ENCODE results near the gene SPSB4.

Gene SPSB4

GRCh38 chr3:141067206-141067974, 16.2 kb downstream of the SPSB4 start:
- Histone ChIP-seq H3K9me3 (no peaks in the 10 kb centered on the region), H3K4me3 (ENCODE audit: low read depth in 1 of 2, low read length in 1 of 2) (no peak overlapping the region), H3K27ac (no peak overlapping the region), H3K4me1 (ENCODE audit: control insufficient read depth in 1 of 2, insufficient read depth in 1 of 2, low read depth in 1 of 2, low read length in 1 of 2) (no peaks in the 10 kb centered on the region), H3K27me3 (no peaks in the 10 kb centered on the region), H3K36me3 (no peaks in the 10 kb centered on the region)
- no peak for TF ChIP-seq CTCF (IDR thresholded peaks at IDR 0.05)

- Histone ChIP-seq H3K27ac (no peak overlapping the region), H3K9me3 (no peaks in the 10 kb centered on the region), H3K27me3 (no peaks in the 10 kb centered on the region), H3K36me3 (no peaks in the 10 kb centered on the region), H3K4me1 (ENCODE audit: control insufficient read depth in 1 of 2, insufficient read depth in 1 of 2, low read depth in 1 of 2, low read length in 1 of 2) (no peaks in the 10 kb centered on the region), H3K4me3 (ENCODE audit: low read depth in 1 of 2, low read length in 1 of 2) (no peak overlapping the region)
- no peak for TF ChIP-seq CTCF (IDR thresholded peaks at IDR 0.05)
These were observed 19.1 kb downstream of the SPSB4 start for GRCh38 chr3:141070229-141070628.

- Histone ChIP-seq H3K36me3 (no peaks in the 10 kb centered on the region), H3K4me1 (ENCODE audit: control insufficient read depth in 1 of 2, insufficient read depth in 1 of 2, low read depth in 1 of 2, low read length in 1 of 2) (no peaks in the 10 kb centered on the region), H3K27me3 (no peaks in the 10 kb centered on the region), H3K4me3 (ENCODE audit: low read depth in 1 of 2, low read length in 1 of 2) (no peak overlapping the region), H3K27ac (no peak overlapping the region), H3K9me3 (no peaks in the 10 kb centered on the region)
- TF ChIP-seq CTCF (IDR thresholded peaks at IDR 0.05), result no peak
These were observed 19.7 kb downstream of the SPSB4 start for GRCh38 chr3:141070727-141071357.

GRCh38 chr3:141071681-141072260, 20.6 kb downstream of the SPSB4 start:
- Histone ChIP-seq H3K9me3 (no peaks in the 10 kb centered on the region), H3K36me3 (no peaks in the 10 kb centered on the region), H3K27ac (no peak overlapping the region), H3K4me1 (ENCODE audit: control insufficient read depth in 1 of 2, insufficient read depth in 1 of 2, low read depth in 1 of 2, low read length in 1 of 2) (peaks cover 0 to 8% of the 10 kb centered on the region in 2 experiments), H3K4me3 (ENCODE audit: low read depth in 1 of 2, low read length in 1 of 2) (no peak overlapping the region), H3K27me3 (peaks cover 3% of the 10 kb centered on the region)
- TF ChIP-seq CTCF (IDR thresholded peaks at IDR 0.05), result no peak

- Histone ChIP-seq H3K4me1 (ENCODE audit: control insufficient read depth in 1 of 2, insufficient read depth in 1 of 2, low read depth in 1 of 2, low read length in 1 of 2) (peaks cover 0 to 18% of the 10 kb centered on the region in 2 experiments), H3K27ac (no peak overlapping the region), H3K36me3 (no peaks in the 10 kb centered on the region), H3K4me3 (ENCODE audit: low read depth in 1 of 2, low read length in 1 of 2) (no peak overlapping the region), H3K9me3 (no peaks in the 10 kb centered on the region), H3K27me3 (peaks cover 15% of the 10 kb centered on the region)
- no peak for TF ChIP-seq CTCF (IDR thresholded peaks at IDR 0.05)
These were observed 21.8 kb downstream of the SPSB4 start for GRCh38 chr3:141072950-141073349.

Data from neutrophil (primary cell).